MM.1S (cell line): ENCODE data around the gene NPAS4.
"Not testable (repeated sequence)": the region's sequence is repeated elsewhere in the genome, so short reads cannot be mapped to it uniquely, and the experiment has no call there.

Source experiments
- DNase-seq: peaks from one replicate; pipeline ENCODE4 v3.0.0-alpha.2; 2015
- H2AFZ ChIP-seq: fragments of 300-600 bp; sonication (generic); 2 replicates; pipeline ENCODE4 v1.6.0; 2016; ENCODE audit warnings: antibody characterized with exemption, low read length
- H3F3A ChIP-seq: fragments of 300-600 bp; sonication (generic); 2 replicates; pipeline ENCODE4 v1.6.1; 2016; ENCODE audit warnings: mild to moderate bottlenecking, antibody characterized with exemption, low read length, moderate library complexity, mixed read lengths; ENCODE audit not compliant: insufficient read depth
- H3K27ac ChIP-seq: fragments of 300-600 bp; sonication (generic); 2 replicates; pipeline ENCODE4 v1.5.1; 2016; ENCODE audit warnings: mild to moderate bottlenecking, low read length
- H3K27me3 ChIP-seq: fragments of 300-600 bp; sonication (generic); replicated peaks from 2 replicates; pipeline ENCODE4 v1.6.0; 2016; ENCODE audit warnings: low read length; ENCODE audit not compliant: insufficient read depth
- H3K36me3 ChIP-seq: fragments of 300-600 bp; sonication (generic); replicated peaks from 2 replicates; pipeline ENCODE4 v1.6.1; 2016; ENCODE audit warnings: mild to moderate bottlenecking, low read length, mixed read lengths; ENCODE audit not compliant: insufficient read depth
- H3K4me1 ChIP-seq: fragments of 300-600 bp; sonication (generic); 2 replicates; pipeline ENCODE4 v1.6.1; 2016; ENCODE audit warnings: low read length, mixed read lengths
- H3K4me2 ChIP-seq: fragments of 300-600 bp; sonication (generic); 2 replicates; pipeline ENCODE4 v1.6.0; 2016; ENCODE audit warnings: low read depth, low read length
- H3K4me3 ChIP-seq: fragments of 300-600 bp; sonication (generic); 2 replicates; pipeline ENCODE4 v1.5.1; 2016; ENCODE audit warnings: low read length, mixed read lengths
- H3K79me2 ChIP-seq: fragments of 300-600 bp; sonication (generic); 2 replicates; pipeline ENCODE4 v1.6.1; 2016; ENCODE audit warnings: mixed run types, low read length, mixed read lengths
- H3K9ac ChIP-seq: fragments of 300-600 bp; sonication (generic); 2 replicates; pipeline ENCODE4 v1.6.1; 2016; ENCODE audit warnings: low read length, mixed read lengths
- H3K9me2 ChIP-seq: fragments of 300-600 bp; sonication (generic); replicated peaks from 2 replicates; pipeline ENCODE4 v1.6.1; 2016; ENCODE audit warnings: mild to moderate bottlenecking, low read length, mixed read lengths; ENCODE audit not compliant: insufficient read depth
- H3K9me3 ChIP-seq: fragments of 300-600 bp; sonication (generic); replicated peaks from 2 replicates; pipeline ENCODE4 v1.6.1; 2016; ENCODE audit warnings: mild to moderate bottlenecking, low read length, mixed read lengths; ENCODE audit not compliant: insufficient read depth
- H4K20me1 ChIP-seq: fragments of 300-600 bp; sonication (generic); 2 replicates; pipeline ENCODE4 v1.6.1; 2016; ENCODE audit warnings: mild to moderate bottlenecking, low read length, moderate library complexity, mixed read lengths; ENCODE audit not compliant: insufficient read depth
- CTCF ChIP-seq: fragments of 300-600 bp; sonication (generic); IDR thresholded peaks from 2 replicates; pipeline ENCODE4 v1.5.1; 2016; ENCODE audit warnings: antibody characterized with exemption, low read length, mixed read lengths
- EZH2 ChIP-seq: fragments of 300-600 bp; sonication (generic); optimal IDR thresholded peaks from 2 replicates; pipeline ENCODE3; 2017; ENCODE audit warnings: low read depth, mild to moderate bottlenecking, antibody characterized with exemption, low read length, mixed read lengths
- EZH2phosphoT487 ChIP-seq: fragments of 300-600 bp; sonication (generic); IDR thresholded peaks from 2 replicates; pipeline ENCODE4 v1.6.1; 2018; ENCODE audit warnings: antibody characterized with exemption, low read length

Gene NPAS4

DNA sequence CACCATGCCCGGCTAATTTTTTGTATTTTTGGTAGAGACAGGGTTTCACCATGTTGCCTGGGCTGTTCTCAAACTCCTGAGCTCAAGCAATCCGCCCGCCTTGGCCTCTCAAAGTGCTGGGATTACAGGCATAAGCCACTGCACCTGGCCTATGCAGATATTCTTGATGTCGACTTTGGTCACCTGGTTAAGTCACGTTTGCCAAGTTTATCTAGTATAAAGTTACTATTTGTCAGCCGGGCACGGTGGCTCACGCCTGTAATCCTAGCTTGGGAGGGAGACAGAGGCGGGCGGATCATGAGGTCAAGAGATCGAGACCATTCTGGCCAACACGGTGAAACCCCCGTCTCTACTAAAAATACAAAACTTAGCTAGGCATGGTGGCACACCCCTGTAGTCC, 36.5 kb upstream of the NPAS4 start:
- not testable (repeated sequence) for H3K9me3 ChIP-seq, H3K4me2 ChIP-seq, H3K4me1 ChIP-seq, H3K36me3 ChIP-seq, H3K4me3 ChIP-seq, H3F3A ChIP-seq, H3K9me2 ChIP-seq, H4K20me1 ChIP-seq, DNase-seq, H3K27ac ChIP-seq, H3K79me2 ChIP-seq, H3K9ac ChIP-seq, H2AFZ ChIP-seq
- peaks cover 61% of the 10 kb centered on the region for H3K27me3 ChIP-seq

DNA sequence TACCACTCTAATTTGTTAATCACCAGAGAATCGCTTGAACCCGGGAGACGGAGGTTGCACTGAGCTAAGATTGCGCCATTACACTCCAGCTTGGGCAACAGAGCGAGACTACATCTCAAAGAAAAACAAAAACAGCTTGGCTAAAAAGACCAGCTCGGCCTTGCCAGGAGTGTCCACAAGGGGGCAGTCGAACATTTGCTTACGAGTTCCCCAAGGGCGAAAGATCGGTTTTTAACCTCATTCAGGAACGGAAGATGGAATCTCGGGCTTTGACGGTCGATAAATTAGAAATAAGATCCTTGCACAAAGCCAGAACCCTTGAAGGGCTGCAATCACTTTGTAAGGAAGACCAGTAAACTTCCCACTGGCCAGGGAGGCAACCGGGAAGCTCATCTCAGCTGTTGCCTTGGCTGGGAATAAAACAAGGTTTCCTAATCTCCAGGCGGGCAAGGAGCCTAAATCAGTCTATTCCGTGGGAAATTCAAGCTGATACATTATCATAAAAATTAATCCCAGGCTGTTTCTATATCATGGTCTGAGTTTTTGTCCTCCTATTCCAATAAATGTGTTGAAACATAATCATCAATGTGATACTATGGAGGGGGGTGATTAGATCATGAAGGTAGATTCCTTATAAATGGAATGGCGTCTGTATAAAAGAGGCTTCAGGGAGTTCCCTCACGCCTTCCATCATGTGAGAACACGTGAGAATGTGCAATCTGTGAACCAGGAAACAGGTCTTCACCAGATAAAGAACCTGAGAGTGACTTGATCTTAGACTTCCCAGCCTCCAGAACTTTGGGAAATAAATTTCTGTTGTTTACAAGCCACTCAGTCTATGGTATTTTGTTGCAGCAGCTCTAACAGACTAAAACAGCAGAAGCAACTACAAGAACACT, 34.4 kb upstream of the NPAS4 start:
- DNase-seq, result peak; percentile 79
- Histone ChIP-seq H3K9me2 (no peaks in the 10 kb centered on the region), H3K4me3 (no peak overlapping the region), H3K4me2 (peak overlapping the region; percentile 48; the same call in 1 of the 2 replicates), H3K27me3 (peaks cover 67% of the 10 kb centered on the region), H2AFZ (peak overlapping the region; percentile 14), H3F3A (no peaks in the 10 kb centered on the region), H3K27ac (no peak overlapping the region), H4K20me1 (no peaks in the 10 kb centered on the region), H3K9me3 (no peaks in the 10 kb centered on the region), H3K36me3 (no peaks in the 10 kb centered on the region), H3K9ac (no peak overlapping the region), H3K4me1 (no peaks in the 10 kb centered on the region), H3K79me2 (no peaks in the 10 kb centered on the region)
- TF ChIP-seq CTCF (peak; percentile 91), EZH2 (no peak)

- TF ChIP-seq EZH2 (no peak), CTCF (peak; percentile 81), EZH2phosphoT487 (no peak)
- H3K9me3 ChIP-seq, result no peaks in the 10 kb centered on the region
- no peaks in the 10 kb centered on the region for H3K79me2 ChIP-seq
- H3K27ac ChIP-seq, result no peak overlapping the region
- H2AFZ ChIP-seq, result no peak overlapping the region
- no peak overlapping the region for H3K4me3 ChIP-seq
- no peaks in the 10 kb centered on the region for H4K20me1 ChIP-seq
- no peak overlapping the region for H3K9ac ChIP-seq
- peaks cover 71% of the 10 kb centered on the region for H3K27me3 ChIP-seq
- H3K9me2 ChIP-seq, result no peaks in the 10 kb centered on the region
- no peaks in the 10 kb centered on the region for H3K4me1 ChIP-seq
- H3K4me2 ChIP-seq, result no peak overlapping the region
- no peaks in the 10 kb centered on the region for H3F3A ChIP-seq
- no peaks in the 10 kb centered on the region for H3K36me3 ChIP-seq
- DNase-seq, result peak; percentile 72
Measured at GRCh38 chr11:66388780-66389386, 32.0 kb upstream of the NPAS4 start.

DNA sequence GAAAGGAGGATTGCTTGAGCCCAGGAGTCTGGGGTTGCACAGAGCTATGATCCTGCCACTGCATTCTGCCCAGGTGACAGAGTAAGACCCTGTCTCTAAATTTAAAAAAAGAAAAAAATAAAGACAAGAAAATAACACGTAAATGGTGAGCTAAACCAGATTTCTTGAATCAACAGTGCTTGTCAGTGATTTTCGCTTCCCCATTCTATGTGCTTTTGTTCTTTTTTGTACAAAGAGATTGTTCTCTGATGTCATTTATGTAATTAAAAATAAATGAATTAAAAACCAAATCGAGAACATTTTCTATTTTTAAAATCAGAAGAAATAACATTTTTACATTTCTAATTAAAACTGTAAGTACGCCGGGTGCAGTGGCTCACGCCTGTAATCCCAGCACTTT, 29.5 kb upstream of the NPAS4 start:
- Histone ChIP-seq H3K4me2 (no peak overlapping the region), H3K9me3 (no peaks in the 10 kb centered on the region), H3K9ac (no peak overlapping the region), H3K27me3 (peaks cover 80% of the 10 kb centered on the region), H3K27ac (no peak overlapping the region), H3K9me2 (no peaks in the 10 kb centered on the region), H3K4me3 (no peak overlapping the region), H3K79me2 (no peaks in the 10 kb centered on the region), H3K4me1 (no peaks in the 10 kb centered on the region), H4K20me1 (no peaks in the 10 kb centered on the region), H3K36me3 (no peaks in the 10 kb centered on the region), H2AFZ (no peak overlapping the region), H3F3A (no peaks in the 10 kb centered on the region)
- TF ChIP-seq EZH2 (no peak), EZH2phosphoT487 (no peak), CTCF (no peak)
- DNase-seq, result no peak
